Endothelial cell of umbilical vein (primary cell): ENCODE measurements around the gene ATP13A5. TPM values are rescaled to one million over a fixed set of nuclear protein-coding genes. Genes with fewer than 3 reads are reported as not detected.

Experiments
- BruUV-seq: library from RNA; stranded (reverse); fragments of 400-500 nt; replicated peaks from 2 replicates; lab custom pipeline; 2021; lab: Mats Ljungman, UMichigan
- CTCF ChIA-PET: fragments of 300-600, 350-600 bp; sonication (Branson Sonifier 250); formaldehyde crosslinking; loops from one replicate; lab custom pipeline; 2021; ENCODE audit warnings: antibody characterized with exemption, inconsistent platforms; lab: Charles Lee
- POLR2A ChIA-PET: fragments of 300-600, 350-600 bp; sonication (Branson Sonifier 250); formaldehyde crosslinking; loops from one replicate; lab custom pipeline; 2021; ENCODE audit warnings: antibody characterized with exemption, inconsistent platforms; lab: Charles Lee
- DNase-seq: peaks from one replicate; pipeline ENCODE4 v3.0.0-alpha.2; 2011; ENCODE audit warnings: low read depth, low spot score
- FAIRE-seq: peaks from 2 replicates; lab custom pipeline; 2011; peaks lifted over from hg19 to GRCh38; lab: Jason Lieb, UNC
- H2AFZ ChIP-seq: 2 replicates; pipeline ENCODE4 v1.6.0; 2012; ENCODE audit warnings: low read depth, low read length, control low read depth, inconsistent platforms
- H3K27ac ChIP-seq: 2 replicates; pipeline ENCODE4 v1.5.1; 2011; ENCODE audit warnings: low read depth, mild to moderate bottlenecking, control low read depth, low read length, moderate library complexity; ENCODE audit not compliant: insufficient read depth
- H3K27me3 ChIP-seq, 2 experiments: 2 replicates each; pipeline versions ENCODE4 v1.6.0 to v1.6.1; 2011; ENCODE audit warnings: low read length in 2 of 2, mixed read lengths in 1 of 2; ENCODE audit not compliant: control insufficient read depth in 2 of 2, insufficient read depth in 2 of 2
- H3K36me3 ChIP-seq, 2 experiments: 2 replicates in 1 of 2; 3 replicates in 1 of 2; pipeline ENCODE4 v1.5.1; 2011; ENCODE audit warnings: low read length in 2 of 2, mild to moderate bottlenecking in 1 of 2, moderate library complexity in 1 of 2; ENCODE audit not compliant: control insufficient read depth in 2 of 2, insufficient read depth in 2 of 2; ENCODE audit errors: extremely low read depth in 1 of 2
- H3K4me1 ChIP-seq: 3 replicates; pipeline ENCODE4 v1.5.1; 2011; ENCODE audit warnings: mild to moderate bottlenecking, low read length; ENCODE audit not compliant: control insufficient read depth, insufficient read depth; ENCODE audit errors: extremely low read depth
- H3K4me2 ChIP-seq: 2 replicates; pipeline ENCODE4 v1.6.1; 2011; ENCODE audit warnings: low read length, control low read depth, mixed read lengths; ENCODE audit not compliant: insufficient read depth
- H3K4me3 ChIP-seq, 3 experiments: fragments of 200-600 bp in 1 of 3; sonication (generic), shearing (Covaris generic) in 1 of 3; replicated peaks in 1 of 3; 2 replicates each; pipeline ENCODE4 v1.5.1; 2011 to 2016; ENCODE audit warnings: control low read depth in 3 of 3, low read length in 3 of 3, mild to moderate bottlenecking in 2 of 3, inconsistent platforms in 1 of 3, low read depth in 1 of 3, moderate library complexity in 1 of 3; ENCODE audit not compliant: insufficient read depth in 1 of 3
- H3K79me2 ChIP-seq: 2 replicates; pipeline ENCODE4 v1.6.0; 2012; ENCODE audit warnings: low read length, inconsistent platforms; ENCODE audit not compliant: control insufficient read depth, insufficient read depth
- H3K9ac ChIP-seq: replicated peaks from 2 replicates; pipeline ENCODE3; 2011; ENCODE audit warnings: low read length, control low read depth; ENCODE audit not compliant: insufficient read depth; ENCODE audit errors: extremely low read depth
- H3K9me1 ChIP-seq: replicated peaks from 3 replicates; pipeline ENCODE4 v1.6.0; 2011; ENCODE audit warnings: mild to moderate bottlenecking, low read length; ENCODE audit not compliant: control insufficient read depth, insufficient read depth; ENCODE audit errors: extremely low read depth
- H3K9me3 ChIP-seq: replicated peaks from 2 replicates; pipeline ENCODE4 v1.5.1; 2012; ENCODE audit warnings: low read length, inconsistent platforms; ENCODE audit not compliant: control insufficient read depth, insufficient read depth
- H4K20me1 ChIP-seq: replicated peaks from 2 replicates; pipeline ENCODE3; 2011; ENCODE audit warnings: mild to moderate bottlenecking, low read length; ENCODE audit not compliant: control insufficient read depth, insufficient read depth; ENCODE audit errors: extremely low read depth
- CTCF ChIP-seq, 2 donors: IDR thresholded peaks; 1 replicate in 1 of 2; 2 replicates in 1 of 2; pipeline ENCODE4 v1.5.1; 2011; ENCODE audit warnings: low read length in 2 of 2, mild to moderate bottlenecking in 2 of 2, moderate library complexity in 2 of 2, control low read depth in 1 of 2, inconsistent platforms in 1 of 2, low read depth in 1 of 2; ENCODE audit not compliant: insufficient read depth in 1 of 2; ENCODE audit errors: extremely low read depth in 1 of 2
- EZH2 ChIP-seq: IDR thresholded peaks from 2 replicates; pipeline ENCODE4 v1.6.1; 2012; ENCODE audit warnings: borderline replicate concordance, low read depth, mild to moderate bottlenecking, moderate library complexity, low read length, inconsistent platforms; ENCODE audit not compliant: severe bottlenecking
- FOS ChIP-seq: IDR thresholded peaks from 2 replicates; pipeline ENCODE4 v1.6.1; 2011; ENCODE audit warnings: mild to moderate bottlenecking, low read length, moderate library complexity, borderline replicate concordance; ENCODE audit not compliant: insufficient read depth
- GATA2 ChIP-seq: IDR thresholded peaks from 2 replicates; pipeline ENCODE4 v1.7.0; 2011; ENCODE audit warnings: low read depth, mild to moderate bottlenecking, moderate library complexity, mixed read lengths, low read length; ENCODE audit not compliant: insufficient read length, insufficient read depth
- JUN ChIP-seq: IDR thresholded peaks from 2 replicates; pipeline ENCODE4 v1.6.1; 2011; ENCODE audit warnings: borderline replicate concordance, low read depth; ENCODE audit not compliant: insufficient read length, insufficient read depth
- MAX ChIP-seq: IDR thresholded peaks from 2 replicates; pipeline ENCODE4 v1.6.1; 2011; ENCODE audit not compliant: insufficient read depth, insufficient read length
- MYC ChIP-seq: IDR thresholded peaks from one replicate; pipeline ENCODE4 v1.6.1; 2011; ENCODE audit warnings: mild to moderate bottlenecking, low read depth, low read length
- POLR2A ChIP-seq: IDR thresholded peaks from 2 replicates; pipeline ENCODE4 v1.6.1; 2012; ENCODE audit warnings: low read depth, mild to moderate bottlenecking, control low read depth, low read length
- POLR2AphosphoS5 ChIP-seq: IDR thresholded peaks from 2 replicates; pipeline ENCODE4 v1.6.1; 2012; ENCODE audit warnings: low read depth, mild to moderate bottlenecking, control low read depth, low read length, moderate library complexity; ENCODE audit not compliant: insufficient read depth
- dilution Hi-C: fragments of 300-500 bp; cut with MboI; formaldehyde crosslinking; loops from one replicate; pipeline ENCODE4 v1.15.0; 2019; ENCODE audit warnings: low sequenced_read_pairs; ENCODE audit not compliant: extremely low pct_ligation_motif_present
- intact Hi-C: fragments of 100-400 bp; cut with micrococcal nuclease; formaldehyde crosslinking; loops from one replicate; pipeline ENCODE4 v1.10.0; 2022
- polyA plus RNA-seq, 4 experiments: library from polyadenylated mRNA; depleted of rRNA in 3 of 4; stranded (reverse) in 3 of 4; unstranded in 1 of 4; fragments of >200 nt; gene quantifications; 2 replicates each; pipeline versions ENCODE4 v1.2.1 to v1.2.3, GENCODE V29; 2011 to 2012; ENCODE audit warnings: missing spikeins in 1 of 4
- total RNA-seq: library from RNA; stranded (reverse); gene quantifications from 2 replicates; pipeline ENCODE4 v1.2.3, GENCODE V29; 2021

The ATP13A5 gene
- total and polyA plus RNA-seq, 2 donors (not counting 3 experiments of a cell fraction or from before 2014, with no cell fraction given): not detected

- POLR2A ChIA-PET: no interaction called here
- intact Hi-C loops (no loop called here), dilution Hi-C loops (no loop called here)
- CTCF ChIA-PET: no interaction called here
- Histone ChIP-seq H3K9me3 (peaks cover 1% of the 10 kb centered on the region), H3K27ac (no peak overlapping the region), H3K9me1 (no peaks in the 10 kb centered on the region), H4K20me1 (no peaks in the 10 kb centered on the region), H3K9ac (no peak overlapping the region), H3K4me2 (no peak overlapping the region), H3K4me1 (no peaks in the 10 kb centered on the region), H3K36me3 (no peaks in the 10 kb centered on the region), H3K79me2 (no peaks in the 10 kb centered on the region), H2AFZ (no peak overlapping the region), H3K4me3 (no peak overlapping the region), H3K27me3 (no peaks in the 10 kb centered on the region)
- TF ChIP-seq MYC (no peak), JUN (no peak), POLR2A (no peak), MAX (no peak), EZH2 (no peak), CTCF (IDR thresholded peaks at IDR 0.05; ENCODE audit: extremely low read depth in 1 of 2, insufficient read depth in 1 of 2, low read depth in 1 of 2, low read length in 2 of 2) (no peak), POLR2AphosphoS5 (no peak), FOS (no peak), GATA2 (no peak)
- FAIRE-seq (no peak), DNase-seq (no peak)
- no TSS peak for BruUV-seq
Observed at GRCh38 chr3:193250492-193250891, 128.1 kb downstream of the ATP13A5 start.
